H9 (cell line): Measurements from ENCODE around the gene CBLB. TPM values are rescaled to one million over a fixed set of nuclear protein-coding genes. Genes with fewer than 3 reads are reported as not detected.
A peak's percentile ranks its signal among the peaks of the same experiment; 100 is the strongest.

ENCODE experiments used
- DNase-seq: peaks from one replicate; pipeline ENCODE4 v3.0.0-alpha.2; 2017
- H2AFZ ChIP-seq: one replicate; pipeline ENCODE4 v1.6.1; 2013; ENCODE audit warnings: mild to moderate bottlenecking, low read length, control low read depth, moderate library complexity
- H2AK5ac ChIP-seq: 2 replicates; pipeline ENCODE4 v1.6.1; 2013; ENCODE audit warnings: low read length, control low read depth, mixed read lengths; ENCODE audit not compliant: insufficient read length
- H2BK120ac ChIP-seq: one replicate; pipeline ENCODE4 v1.6.1; 2013; ENCODE audit warnings: low read depth, mild to moderate bottlenecking, low read length, control low read depth, inconsistent platforms; ENCODE audit not compliant: poor library complexity, severe bottlenecking
- H2BK12ac ChIP-seq: 2 replicates; pipeline ENCODE4 v1.6.1; 2013; ENCODE audit warnings: low read length, control low read depth, mixed read lengths, low read depth; ENCODE audit not compliant: insufficient read length
- H2BK15ac ChIP-seq: 2 replicates; pipeline ENCODE4 v1.6.1; 2013; ENCODE audit warnings: low read depth, low read length, control low read depth
- H2BK20ac ChIP-seq: one replicate; pipeline ENCODE4 v1.6.1; 2013; ENCODE audit warnings: low read depth, mild to moderate bottlenecking, low read length, control low read depth, inconsistent platforms; ENCODE audit not compliant: poor library complexity, severe bottlenecking
- H2BK5ac ChIP-seq: 2 replicates; pipeline ENCODE4 v1.6.1; 2013; ENCODE audit warnings: low read length, control low read depth, mixed read lengths; ENCODE audit not compliant: insufficient read length
- H3K14ac ChIP-seq: 2 replicates; pipeline ENCODE4 v1.6.1; 2013; ENCODE audit warnings: low read length, control low read depth; ENCODE audit not compliant: insufficient read depth
- H3K18ac ChIP-seq: 2 replicates; pipeline ENCODE4 v1.6.1; 2013; ENCODE audit warnings: low read depth, mild to moderate bottlenecking, mixed read lengths, low read length, control low read depth; ENCODE audit not compliant: insufficient read length
- H3K23ac ChIP-seq: 2 replicates; pipeline ENCODE4 v1.6.1; 2013; ENCODE audit warnings: low read length, control low read depth, mixed read lengths, low read depth; ENCODE audit not compliant: insufficient read length
- H3K23me2 ChIP-seq: 2 replicates; pipeline ENCODE4 v1.6.1; 2013; ENCODE audit warnings: low read depth, mild to moderate bottlenecking, mixed read lengths, low read length, control low read depth; ENCODE audit not compliant: insufficient read length, poor library complexity, severe bottlenecking
- H3K27ac ChIP-seq: 2 replicates; pipeline ENCODE4 v1.5.1; 2013; ENCODE audit warnings: low read length, control low read depth, mixed read lengths, low read depth; ENCODE audit not compliant: insufficient read length
- H3K27me3 ChIP-seq: 2 replicates; pipeline ENCODE4 v1.6.1; 2013; ENCODE audit warnings: low read length, control low read depth, inconsistent platforms; ENCODE audit not compliant: insufficient read depth
- H3K4ac ChIP-seq: 2 replicates; pipeline ENCODE4 v1.6.1; 2013; ENCODE audit warnings: low read depth, mild to moderate bottlenecking, control low read depth, inconsistent platforms, low read length, moderate library complexity
- H3K4me1 ChIP-seq: 2 replicates; pipeline ENCODE4 v1.6.1; 2013; ENCODE audit warnings: low read length, control low read depth, inconsistent platforms; ENCODE audit not compliant: insufficient read depth
- H3K4me2 ChIP-seq: 2 replicates; pipeline ENCODE4 v1.6.1; 2013; ENCODE audit warnings: low read length, control low read depth, mixed read lengths; ENCODE audit not compliant: insufficient read length, insufficient read depth
- H3K56ac ChIP-seq: 2 replicates; pipeline ENCODE4 v1.6.1; 2013; ENCODE audit warnings: low read depth, mild to moderate bottlenecking, mixed read lengths, low read length, control low read depth; ENCODE audit not compliant: insufficient read length
- H3K79me1 ChIP-seq: 2 replicates; pipeline ENCODE4 v1.6.1; 2013; ENCODE audit warnings: low read depth, mild to moderate bottlenecking, moderate library complexity, low read length, control low read depth, inconsistent platforms; ENCODE audit not compliant: insufficient read depth, poor library complexity, severe bottlenecking
- H3K79me2 ChIP-seq: 2 replicates; pipeline ENCODE4 v1.6.1; 2013; ENCODE audit warnings: low read length, control low read depth, inconsistent platforms; ENCODE audit not compliant: insufficient read depth
- H3K9ac ChIP-seq: 2 replicates; pipeline ENCODE4 v1.6.1; 2013; ENCODE audit warnings: low read length, control low read depth, mixed read lengths; ENCODE audit not compliant: insufficient read length; ENCODE audit errors: extremely low read depth
- H3K9me3 ChIP-seq: one replicate; pipeline ENCODE4 v1.6.1; 2013; ENCODE audit warnings: low read depth, low read length, inconsistent platforms; ENCODE audit not compliant: control insufficient read depth
- H3T11ph ChIP-seq: one replicate; pipeline ENCODE4 v1.6.1; 2013; ENCODE audit warnings: mild to moderate bottlenecking, low read length, control low read depth, inconsistent platforms
- H4K20me1 ChIP-seq: one replicate; pipeline ENCODE4 v1.6.1; 2013; ENCODE audit not compliant: control insufficient read depth, insufficient read length, insufficient read depth
- H4K5ac ChIP-seq: 2 replicates; pipeline ENCODE4 v1.6.1; 2013; ENCODE audit warnings: low read depth, mild to moderate bottlenecking, mixed read lengths, low read length, control low read depth; ENCODE audit not compliant: insufficient read length
- H4K8ac ChIP-seq: replicated peaks from 2 replicates; pipeline ENCODE4 v1.6.1; 2013; ENCODE audit warnings: low read length, control low read depth, mixed read lengths, low read depth; ENCODE audit not compliant: insufficient read length
- H4K91ac ChIP-seq: 2 replicates; pipeline ENCODE4 v1.6.1; 2013; ENCODE audit warnings: low read depth, mild to moderate bottlenecking, moderate library complexity, mixed read lengths, low read length, control low read depth; ENCODE audit not compliant: insufficient read length
- H3K27ac Mint-ChIP-seq, 3 experiments: 2 replicates in 2 of 3; 3 replicates in 1 of 3; pipeline ENCODE4 v1.8.0; 2020 to 2021; ENCODE audit warnings: mixed read lengths in 3 of 3, mild to moderate bottlenecking in 1 of 3, moderate library complexity in 1 of 3
- H3K27me3 Mint-ChIP-seq: 2 replicates; pipeline ENCODE4 v1.8.0; 2021; ENCODE audit warnings: low read depth, mild to moderate bottlenecking, moderate library complexity, mixed read lengths
- H3K36me3 Mint-ChIP-seq, 3 experiments: 2 replicates in 2 of 3; 3 replicates in 1 of 3; pipeline ENCODE4 v1.8.0; 2020 to 2021; ENCODE audit warnings: low read depth in 3 of 3, mixed read lengths in 3 of 3; ENCODE audit not compliant: insufficient read depth in 1 of 3
- H3K4me1 Mint-ChIP-seq, 2 experiments: 2 replicates each; pipeline ENCODE4 v1.8.0; 2020; ENCODE audit warnings: mixed read lengths in 2 of 2
- H3K4me3 Mint-ChIP-seq, 2 experiments: 2 replicates in 1 of 2; 3 replicates in 1 of 2; pipeline ENCODE4 v1.8.0; 2020 to 2021; ENCODE audit warnings: mild to moderate bottlenecking in 2 of 2, mixed read lengths in 2 of 2, moderate library complexity in 1 of 2
- H3K9me3 Mint-ChIP-seq, 2 experiments: 2 replicates in 1 of 2; 3 replicates in 1 of 2; pipeline ENCODE4 v1.8.0; 2020; ENCODE audit warnings: mild to moderate bottlenecking in 2 of 2, mixed read lengths in 2 of 2, moderate library complexity in 1 of 2
- WGBS: extraction: QIAGEN DNeasy Blood & Tissue Kit; methylation state at CpG from one replicate; pipeline ENCODE4 v1.1.7; 2013; ENCODE audit warnings: missing lambda C conversion rate, low lambda C conversion rate, mixed read lengths; ENCODE audit not compliant: insufficient read length; ENCODE audit errors: extremely low coverage; 5-methylcytosine and 5-hydroxymethylcytosine counted together
- total RNA-seq: library from RNA; stranded (reverse); gene quantifications from 2 replicates; pipeline ENCODE4 v1.2.1, GENCODE V29; 2021
- TF ChIP-seq, protein P1 (sequence below): fragments of 200-600 bp; sonication (generic); conservative IDR thresholded peaks from 3 replicates; pipeline ENCODE4 v1.8.0; 2021; ENCODE audit warnings: antibody characterized with exemption, mild to moderate bottlenecking

The CBLB gene
- total RNA-seq, 1 experiment from 2014 or later = 25.7 TPM

DNA sequence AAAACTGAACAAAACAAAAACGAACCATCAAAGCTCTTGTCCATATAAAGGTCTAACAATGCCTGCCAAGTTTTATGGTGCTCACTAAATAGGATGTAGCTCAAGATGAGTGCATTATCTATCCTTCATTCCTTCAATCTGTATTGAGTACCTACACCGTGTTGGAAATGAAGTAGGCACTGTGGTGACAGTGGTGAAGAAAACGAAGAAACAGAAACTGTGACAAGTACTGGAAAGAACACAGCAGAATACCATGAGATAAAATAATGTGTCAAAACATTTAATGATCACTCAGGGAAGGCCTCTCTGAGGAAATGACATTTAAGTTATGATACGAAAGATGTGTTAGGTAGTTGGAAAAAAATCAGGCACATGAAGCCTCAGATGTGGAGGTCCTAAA, 36.2 kb downstream of the CBLB start:
- Histone ChIP-seq H4K20me1 (no peaks in the 10 kb centered on the region), H3K23ac (no peak overlapping the region), H3K4ac (no peak overlapping the region), H4K91ac (no peak overlapping the region), H4K8ac (no peak overlapping the region), H2BK20ac (no peak overlapping the region), H2AK5ac (no peak overlapping the region), H3K27me3 (no peaks in the 10 kb centered on the region), H2BK12ac (no peak overlapping the region), H3K14ac (no peak overlapping the region), H3K27ac (no peak overlapping the region), H3K79me1 (no peaks in the 10 kb centered on the region), H3K4me2 (no peak overlapping the region), H3K9ac (no peak overlapping the region), H4K5ac (no peak overlapping the region), H3K18ac (no peak overlapping the region), H3K23me2 (no peaks in the 10 kb centered on the region), H3K56ac (no peak overlapping the region), H2AFZ (no peak overlapping the region), H3T11ph (no peak overlapping the region), H3K9me3 (no peaks in the 10 kb centered on the region), H2BK120ac (no peak overlapping the region), H2BK15ac (no peak overlapping the region), H3K79me2 (peaks cover 1% of the 10 kb centered on the region; the same call in 1 of the 2 replicates), H2BK5ac (no peak overlapping the region), H3K4me1 (no peaks in the 10 kb centered on the region)
- peaks cover 4 to 16% of the 10 kb centered on the region in 2 experiments for H3K4me1 Mint-ChIP-seq
- TF ChIP-seq, protein P1, sequence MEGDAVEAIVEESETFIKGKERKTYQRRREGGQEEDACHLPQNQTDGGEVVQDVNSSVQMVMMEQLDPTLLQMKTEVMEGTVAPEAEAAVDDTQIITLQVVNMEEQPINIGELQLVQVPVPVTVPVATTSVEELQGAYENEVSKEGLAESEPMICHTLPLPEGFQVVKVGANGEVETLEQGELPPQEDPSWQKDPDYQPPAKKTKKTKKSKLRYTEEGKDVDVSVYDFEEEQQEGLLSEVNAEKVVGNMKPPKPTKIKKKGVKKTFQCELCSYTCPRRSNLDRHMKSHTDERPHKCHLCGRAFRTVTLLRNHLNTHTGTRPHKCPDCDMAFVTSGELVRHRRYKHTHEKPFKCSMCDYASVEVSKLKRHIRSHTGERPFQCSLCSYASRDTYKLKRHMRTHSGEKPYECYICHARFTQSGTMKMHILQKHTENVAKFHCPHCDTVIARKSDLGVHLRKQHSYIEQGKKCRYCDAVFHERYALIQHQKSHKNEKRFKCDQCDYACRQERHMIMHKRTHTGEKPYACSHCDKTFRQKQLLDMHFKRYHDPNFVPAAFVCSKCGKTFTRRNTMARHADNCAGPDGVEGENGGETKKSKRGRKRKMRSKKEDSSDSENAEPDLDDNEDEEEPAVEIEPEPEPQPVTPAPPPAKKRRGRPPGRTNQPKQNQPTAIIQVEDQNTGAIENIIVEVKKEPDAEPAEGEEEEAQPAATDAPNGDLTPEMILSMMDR = no peak
- peaks cover 0 to 14% (median 0%) of the 10 kb centered on the region in 3 experiments; a peak in 3 of 7 replicates for H3K36me3 Mint-ChIP-seq
- peak overlapping the region in 1 of 3 experiments; percentile 2; a peak in 1 of 7 replicates for H3K27ac Mint-ChIP-seq
- H3K4me3 Mint-ChIP-seq = no peak overlapping the region
- H3K27me3 Mint-ChIP-seq = no peaks in the 10 kb centered on the region
- whole genome bisulfite sequencing = no CpG with 5 or more reads among the region's 4 CpGs
- DNase-seq = no peak
- no peaks in the 10 kb centered on the region for H3K9me3 Mint-ChIP-seq
